Hepatic stellate cell (primary cell): ENCODE results near the gene RNF207.

Source experiments
- DNase-seq: peaks from one replicate; pipeline ENCODE4 v3.0.0; 2011; ENCODE audit warnings: low spot score

RNF207 gene

GRCh38 chr1:6174621-6175410, 31.1 kb upstream of the RNF207 start:
- no peak for DNase-seq

- no peak for DNase-seq
Observed at GRCh38 chr1:6175411-6175828, 30.5 kb upstream of the RNF207 start.

GRCh38 chr1:6176779-6177178, 29.1 kb upstream of the RNF207 start:
- no peak for DNase-seq

- no peak for DNase-seq
Observed at GRCh38 chr1:6177681-6178380, 28.1 kb upstream of the RNF207 start.

GRCh38 chr1:6178751-6179563, 27.0 kb upstream of the RNF207 start:
- no peak for DNase-seq

- DNase-seq = no peak
Observed at GRCh38 chr1:6179564-6180175, 26.2 kb upstream of the RNF207 start.

- DNase-seq = no peak
Observed at GRCh38 chr1:6180268-6180706, 25.6 kb upstream of the RNF207 start, which contains the start of gene CHD5. Gene CHD5 (minus strand): TSS chr1:6180321. CDS start chr1:6180023, 298 bp downstream.

GRCh38 chr1:6180707-6181311, 25.1 kb upstream of the RNF207 start:
- no peak for DNase-seq

- no peak for DNase-seq
Observed at GRCh38 chr1:6181347-6181770, 24.6 kb upstream of the RNF207 start.

- DNase-seq = no peak
Observed at GRCh38 chr1:6183520-6183989, 22.4 kb upstream of the RNF207 start.

GRCh38 chr1:6184083-6184783, 21.7 kb upstream of the RNF207 start:
- DNase-seq = no peak

GRCh38 chr1:6185151-6185550, 20.8 kb upstream of the RNF207 start:
- DNase-seq = no peak

- no peak for DNase-seq
Observed at GRCh38 chr1:6185635-6186382, 20.1 kb upstream of the RNF207 start.

GRCh38 chr1:6188466-6188865, 17.5 kb upstream of the RNF207 start:
- DNase-seq = no peak

GRCh38 chr1:6191968-6192367, 14.0 kb upstream of the RNF207 start:
- DNase-seq = no peak

GRCh38 chr1:6197746-6198427, 8.0 kb upstream of the RNF207 start:
- DNase-seq = no peak

- no peak for DNase-seq
Observed at GRCh38 chr1:6198646-6199297, 7.1 kb upstream of the RNF207 start.

- peak; percentile 95 for DNase-seq
Observed at GRCh38 chr1:6199298-6200187, 6.4 kb upstream of the RNF207 start, which contains the start of gene RPL22. Gene RPL22 (minus strand): TSS chr1:6199595. CDS start chr1:6199573, 22 bp downstream.
